HepG2 (cell line): ENCODE data around the gene GRM7. TPM values are rescaled to one million over a fixed set of nuclear protein-coding genes. Genes with fewer than 3 reads are reported as not detected.

Experiments
- ATAC-seq: fragments of 200-7000 bp; cut with Tn5 transposase; 3 replicates; pipeline ENCODE4 v1.9.1; 2020; ENCODE audit warnings: mild to moderate bottlenecking, moderate library complexity
- BruUV-seq: library from RNA; stranded (reverse); fragments of 400-500 nt; replicated peaks from 2 replicates; lab custom pipeline; 2021; lab: Mats Ljungman, UMichigan
- CTCF ChIA-PET: fragments of 300-600 bp; formaldehyde crosslinking; extraction: SDS; loops from one replicate; lab custom pipeline; 2021; ENCODE audit warnings: low total read pairs, inconsistent platforms, low intra/inter-chr PET ratio; lab: Yijun Ruan, JAX
- POLR2A ChIA-PET: fragments of 350-600 bp; sonication (Branson Sonifier 250); formaldehyde crosslinking; loops from one replicate; lab custom pipeline; 2020; ENCODE audit warnings: antibody characterized with exemption, inconsistent platforms; lab: Yijun Ruan, JAX
- DNase-seq: peaks from one replicate; pipeline ENCODE4 v3.0.0-alpha.2; 2015; ENCODE audit warnings: low spot score
- FAIRE-seq: peaks from 3 replicates; lab custom pipeline; 2011; peaks lifted over from hg19 to GRCh38; lab: Jason Lieb, UNC
- H2AFZ ChIP-seq: one replicate; pipeline ENCODE4 v1.6.1; 2011; ENCODE audit warnings: low read length, inconsistent platforms
- H3K27ac ChIP-seq: fragments of 300-600 bp; 3 replicates; pipeline ENCODE4 v1.8.0; 2011; ENCODE audit warnings: mixed run types, mild to moderate bottlenecking, mixed read lengths, low read length, inconsistent platforms; ENCODE audit not compliant: insufficient read depth; ENCODE audit errors: extremely low read length
- H3K27me3 ChIP-seq, 2 experiments: fragments of 200-600 bp in 1 of 2; 2 replicates in 1 of 2; 3 replicates in 1 of 2; pipeline versions ENCODE4 v1.6.0 to v1.8.0; 2011; ENCODE audit warnings: low read length in 2 of 2, mild to moderate bottlenecking in 2 of 2, moderate library complexity in 2 of 2, inconsistent platforms in 1 of 2; ENCODE audit not compliant: insufficient read depth in 2 of 2, control insufficient read depth in 1 of 2
- H3K36me3 ChIP-seq, 2 experiments: fragments of 200-600 bp in 1 of 2; replicated peaks in 1 of 2; 2 replicates in 1 of 2; 3 replicates in 1 of 2; pipeline versions ENCODE4 v1.5.1 to v1.8.0; 2011; ENCODE audit warnings: low read length in 2 of 2, inconsistent platforms in 1 of 2; ENCODE audit not compliant: insufficient read depth in 2 of 2, control insufficient read depth in 1 of 2
- H3K4me1 ChIP-seq: 2 replicates; pipeline ENCODE4 v1.5.1; 2012; ENCODE audit warnings: low read length, inconsistent platforms; ENCODE audit not compliant: insufficient read depth
- H3K4me2 ChIP-seq: 2 replicates; pipeline ENCODE4 v1.6.0; 2011; ENCODE audit warnings: low read depth, low read length, inconsistent platforms
- H3K4me3 ChIP-seq, 3 experiments: fragments of 200-600 bp in 1 of 3; sonication (generic), shearing (Covaris generic) in 1 of 3; replicated peaks in 1 of 3; 2 replicates each; pipeline ENCODE4 v1.5.1; 2011 to 2016; ENCODE audit warnings: low read length in 3 of 3, inconsistent platforms in 2 of 3, low read depth in 2 of 3, mild to moderate bottlenecking in 2 of 3, control low read depth in 1 of 3, mixed read lengths in 1 of 3; ENCODE audit not compliant: insufficient read depth in 1 of 3
- H3K79me2 ChIP-seq: one replicate; pipeline ENCODE4 v1.6.1; 2011; ENCODE audit warnings: low read length, inconsistent platforms; ENCODE audit not compliant: insufficient read depth
- H3K9ac ChIP-seq: 2 replicates; pipeline ENCODE4 v1.6.0; 2011; ENCODE audit warnings: mild to moderate bottlenecking, low read depth, low read length, inconsistent platforms; ENCODE audit not compliant: insufficient read depth
- H3K9me3 ChIP-seq: 2 replicates; pipeline ENCODE4 v1.5.1; 2012; ENCODE audit warnings: mild to moderate bottlenecking, low read length
- H4K20me1 ChIP-seq: 2 replicates; pipeline ENCODE4 v1.6.0; 2011; ENCODE audit warnings: inconsistent platforms, mild to moderate bottlenecking, low read length, moderate library complexity; ENCODE audit not compliant: insufficient read depth
- ARID2 ChIP-seq: sonication (generic); formaldehyde crosslinking; IDR thresholded peaks from 2 replicates; pipeline ENCODE4 v1.8.1; 2022; ENCODE audit warnings: mild to moderate bottlenecking, missing genetic modification reagents, borderline replicate concordance
- CBX5 ChIP-seq: sonication (generic); formaldehyde crosslinking; IDR thresholded peaks from 2 replicates; pipeline ENCODE4 v1.4.0; 2020; ENCODE audit warnings: missing genetic modification reagents, borderline replicate concordance
- ELF3 ChIP-seq: IDR thresholded peaks from 2 replicates; pipeline ENCODE4 v1.6.1; 2016; ENCODE audit warnings: missing genetic modification reagents, missing compliant biosample characterization
- NFE2L1 ChIP-seq: sonication (generic); formaldehyde crosslinking; IDR thresholded peaks from 2 replicates; pipeline ENCODE4 v1.4.0; 2020; ENCODE audit warnings: missing genetic modification reagents, mild to moderate bottlenecking, borderline replicate concordance
- RELA ChIP-seq: sonication (generic); formaldehyde crosslinking; IDR thresholded peaks from 2 replicates; pipeline ENCODE4 v1.4.0; 2020; ENCODE audit warnings: missing genetic modification reagents
- SPEN ChIP-seq: sonication (generic); formaldehyde crosslinking; IDR thresholded peaks from 2 replicates; pipeline ENCODE4 v1.5.1; 2020; ENCODE audit warnings: low read depth, mild to moderate bottlenecking, missing genetic modification reagents
- SRSF9 ChIP-seq: fragments of 200-400 bp; formaldehyde crosslinking; IDR thresholded peaks from 2 replicates; pipeline ENCODE4 v1.6.1; 2018; ENCODE audit warnings: borderline replicate concordance, mild to moderate bottlenecking, low read depth, low read length; ENCODE audit not compliant: insufficient read depth, poor library complexity, severe bottlenecking
- TCF12 ChIP-seq, 2 experiments: fragments of 450-650 bp in 1 of 2; sonication (generic) in 1 of 2; formaldehyde crosslinking in 1 of 2; IDR thresholded peaks; 2 replicates each; pipeline versions ENCODE4 v1.6.1 to v1.8.0; 2017 to 2022; ENCODE audit warnings: antibody characterized with exemption in 1 of 2, mild to moderate bottlenecking in 1 of 2, missing genetic modification reagents in 1 of 2, moderate library complexity in 1 of 2
- ZC3H4 ChIP-seq: sonication (generic); formaldehyde crosslinking; IDR thresholded peaks from 2 replicates; pipeline ENCODE4 v1.4.0; 2020; ENCODE audit warnings: missing genetic modification reagents, borderline replicate concordance
- ZNF143 ChIP-seq: sonication (generic); formaldehyde crosslinking; IDR thresholded peaks from 2 replicates; pipeline ENCODE4 v1.4.0; 2020; ENCODE audit warnings: missing genetic modification reagents
- ZNF691 ChIP-seq: sonication (generic); formaldehyde crosslinking; IDR thresholded peaks from 2 replicates; pipeline ENCODE4 v1.4.0; 2020; ENCODE audit warnings: missing genetic modification reagents, low read depth, mild to moderate bottlenecking, borderline replicate concordance
- WGBS: methylation state at CpG from one replicate; pipeline ENCODE4 v1.1.6; 2017; ENCODE audit warnings: low lambda C conversion rate; 5-methylcytosine and 5-hydroxymethylcytosine counted together
- in situ Hi-C: cut with HindIII; loops from 2 replicates; pipeline ENCODE4 v1.10.0; 2017; ENCODE audit warnings: low pct_unique_long_range_greater_than_20kb; ENCODE audit not compliant: extremely low pct_ligation_motif_present
- intact Hi-C: fragments of 100-400 bp; cut with micrococcal nuclease; formaldehyde crosslinking; loops from one replicate; pipeline ENCODE4 v1.10.0; 2022; ENCODE audit not compliant: unreplicated experiment
- polyA plus RNA-seq, 8 experiments: library from polyadenylated mRNA; depleted of rRNA in 3 of 8; stranded (reverse) in 7 of 8; unstranded in 1 of 8; fragments of >200 nt; fragmentation: Illumina TruSeq in 4 of 8; extraction: Trizol in 4 of 8; gene quantifications; 2 replicates each; pipeline versions ENCODE4 v1.2.1 to v1.2.3, GENCODE V29; 2011 to 2016; ENCODE audit warnings: low read depth in 4 of 8, missing spikeins in 1 of 8, mixed read lengths in 1 of 8; ENCODE audit not compliant: insufficient read depth in 1 of 8
- total RNA-seq, 5 experiments: library from RNA; depleted of rRNA; stranded (reverse); fragments of >200 nt; fragmentation: Illumina TruSeq; extraction: Trizol; gene quantifications; 2 replicates each; pipeline ENCODE4 v1.2.3, GENCODE V29; 2016; ENCODE audit warnings: low read depth in 1 of 5
- TF ChIP-seq, protein P1 (sequence below): sonication (generic); formaldehyde crosslinking; IDR thresholded peaks from 2 replicates; pipeline ENCODE4 v1.4.0; 2020; ENCODE audit warnings: missing genetic modification reagents

GRM7 gene
- total and polyA plus RNA-seq, 2 of the 13 experiments (the other 11 are each of a cell fraction or from before 2014, with no cell fraction given): not detected

DNA sequence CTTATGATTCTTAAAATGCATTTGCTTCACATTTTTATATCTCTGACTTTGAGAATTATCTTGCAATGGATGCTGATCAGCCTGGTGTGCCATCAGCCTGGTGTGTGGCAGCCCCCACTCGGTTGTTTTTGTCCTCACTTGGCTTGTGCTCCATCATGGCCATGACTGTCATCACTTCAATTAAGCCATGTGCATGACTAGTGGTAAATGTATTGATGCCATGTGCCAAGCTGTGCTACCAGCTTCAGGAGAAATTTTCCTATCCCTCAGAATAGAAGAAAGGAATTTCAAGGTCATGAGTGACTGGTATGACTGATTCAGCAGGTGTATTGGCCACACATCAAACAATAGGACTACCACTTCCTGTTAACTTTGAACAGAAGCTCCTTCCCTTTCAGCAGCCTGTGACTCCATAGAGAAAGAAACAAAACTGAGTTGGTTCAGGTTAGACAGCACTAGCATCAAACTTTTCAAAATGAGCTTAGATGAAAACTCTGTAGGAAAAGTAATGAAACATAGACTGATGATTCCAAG, 251.7 kb downstream of the GRM7 start:
- Histone ChIP-seq H3K27me3 (no peaks in the 10 kb centered on the region), H3K4me3 (no peak overlapping the region), H3K4me1 (no peaks in the 10 kb centered on the region), H3K79me2 (no peaks in the 10 kb centered on the region), H2AFZ (no peak overlapping the region), H3K36me3 (no peaks in the 10 kb centered on the region), H3K9ac (no peak overlapping the region), H4K20me1 (no peaks in the 10 kb centered on the region), H3K9me3 (peaks cover 85% of the 10 kb centered on the region), H3K4me2 (no peak overlapping the region), H3K27ac (no peak overlapping the region)
- ChIA-PET CTCF (no interaction called here), POLR2A (no interaction called here)
- TF ChIP-seq SRSF9 (no peak), ZNF691 (CRISPR knock-in tag) (no peak), SPEN (CRISPR knock-in tag) (no peak), CBX5 (CRISPR knock-in tag) (no peak), ARID2 (CRISPR knock-in tag) (no peak), ZC3H4 (CRISPR knock-in tag) (no peak), NFE2L1 (CRISPR knock-in tag) (no peak), RELA (no peak), ZNF143 (CRISPR knock-in tag) (no peak), ELF3 (no peak), TCF12 (IDR thresholded peaks at IDR 0.05) (no peak), TCF12 (CRISPR knock-in tag; IDR thresholded peaks at IDR 0.05) (no peak)
- TF ChIP-seq, protein P1, sequence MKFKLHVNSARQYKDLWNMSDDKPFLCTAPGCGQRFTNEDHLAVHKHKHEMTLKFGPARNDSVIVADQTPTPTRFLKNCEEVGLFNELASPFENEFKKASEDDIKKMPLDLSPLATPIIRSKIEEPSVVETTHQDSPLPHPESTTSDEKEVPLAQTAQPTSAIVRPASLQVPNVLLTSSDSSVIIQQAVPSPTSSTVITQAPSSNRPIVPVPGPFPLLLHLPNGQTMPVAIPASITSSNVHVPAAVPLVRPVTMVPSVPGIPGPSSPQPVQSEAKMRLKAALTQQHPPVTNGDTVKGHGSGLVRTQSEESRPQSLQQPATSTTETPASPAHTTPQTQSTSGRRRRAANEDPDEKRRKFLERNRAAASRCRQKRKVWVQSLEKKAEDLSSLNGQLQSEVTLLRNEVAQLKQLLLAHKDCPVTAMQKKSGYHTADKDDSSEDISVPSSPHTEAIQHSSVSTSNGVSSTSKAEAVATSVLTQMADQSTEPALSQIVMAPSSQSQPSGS (CRISPR knock-in tag): no peak
- FAIRE-seq: no peak
- WGBS: 0% methylated on average over 1 of the region's 1 CpG
- no peak for DNase-seq
- intact Hi-C loops: no loop called here
- BruUV-seq: no TSS peak
- ATAC-seq: no peak
- in situ Hi-C loops: no loop called here
